NT2/D1 (cell line): ENCODE results near the gene TPCN1.

ENCODE experiments used
- SUZ12 ChIP-seq: IDR thresholded peaks from 2 replicates; pipeline ENCODE4 v1.6.1; 2011; ENCODE audit not compliant: insufficient read length, insufficient read depth; ENCODE audit errors: extremely low read depth
- YY1 ChIP-seq: IDR thresholded peaks from 2 replicates; pipeline ENCODE4 v1.6.1; 2011; ENCODE audit not compliant: insufficient read length, insufficient read depth
- ZNF274 ChIP-seq: IDR thresholded peaks from 2 replicates; pipeline ENCODE4 v1.6.1; 2011; ENCODE audit warnings: mild to moderate bottlenecking, low read depth, low read length

DNA sequence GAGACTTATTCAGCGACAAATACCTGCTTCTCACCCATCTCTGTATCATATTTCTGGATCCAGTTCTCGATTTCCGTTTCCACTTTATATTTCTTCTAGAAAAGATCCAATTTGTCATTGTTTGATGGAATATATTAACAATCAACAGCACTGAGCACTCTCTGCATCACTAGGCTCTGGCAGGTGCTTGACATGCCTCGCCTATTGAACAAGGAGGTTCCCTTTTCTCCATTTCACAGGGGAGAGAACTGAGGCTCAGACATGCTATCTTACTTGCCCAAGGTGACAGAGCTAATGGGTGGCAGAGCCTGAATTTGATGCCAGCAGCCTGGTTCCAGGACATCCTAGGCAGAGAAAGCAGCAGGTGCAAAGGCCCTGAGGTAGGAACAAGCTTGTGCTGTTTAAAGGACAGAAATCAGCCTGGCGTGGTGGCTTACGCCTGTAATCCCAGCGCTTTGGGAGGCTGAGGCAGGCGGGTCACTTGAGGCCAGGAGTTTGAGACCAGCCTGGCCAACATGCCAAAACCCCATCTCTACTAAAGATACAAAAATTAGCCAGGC lies 23.7 kb upstream of the TPCN1 start:
- TF ChIP-seq ZNF274 (no peak), YY1 (no peak), SUZ12 (no peak)
